Breast epithelium (tissue), 4 donors: ENCODE measurements around the gene C3orf85. TPM values are rescaled to one million over a fixed set of nuclear protein-coding genes. Genes with fewer than 3 reads are reported as not detected.
"Not testable (repeated sequence)": the region's sequence is repeated elsewhere in the genome, so short reads cannot be mapped to it uniquely, and the experiment has no call there.

ENCODE experiments used
- DNase-seq, 2 donors: peaks; one replicate each; pipeline ENCODE4 v3.0.0-alpha.2; 2019; ENCODE audit warnings: low spot score in 2 of 2
- H3K27ac ChIP-seq, 2 donors: fragments of 200-600 bp; sonication (generic) in 1 of 2; one replicate each; pipeline ENCODE4 v1.5.1; 2016 to 2019; ENCODE audit warnings: mild to moderate bottlenecking in 1 of 2
- H3K27me3 ChIP-seq, 2 donors: fragments of 200-600 bp; sonication (generic) in 1 of 2; one replicate each; pipeline versions ENCODE4 v1.5.1 to v1.6.0; 2017 to 2019; ENCODE audit warnings: control low read depth in 1 of 2, mild to moderate bottlenecking in 1 of 2
- H3K36me3 ChIP-seq: fragments of 200-600 bp; one replicate; pipeline ENCODE4 v1.5.1; 2019
- H3K4me1 ChIP-seq, 2 donors: fragments of 200-600 bp; sonication (generic); one replicate each; pipeline ENCODE4 v1.5.1; 2016 to 2019; ENCODE audit warnings: control low read depth in 1 of 2
- H3K4me3 ChIP-seq, 3 donors: fragments of 200-600 bp; sonication (generic); 1 replicate in 2 of 3; 2 replicates in 1 of 3; pipeline ENCODE4 v1.5.1; 2016 to 2019; ENCODE audit warnings: mild to moderate bottlenecking in 3 of 3, moderate library complexity in 2 of 3
- H3K9me3 ChIP-seq, 2 donors: fragments of 200-600 bp; sonication (generic) in 1 of 2; one replicate each; pipeline ENCODE4 v1.5.1; 2016 to 2019; ENCODE audit warnings: control low read depth in 1 of 2
- POLR2A ChIP-seq: fragments of 450-650 bp; IDR thresholded peaks from one replicate; pipeline ENCODE4 v1.6.1; 2016; ENCODE audit warnings: antibody characterized with exemption, mild to moderate bottlenecking, moderate library complexity
- POLR2AphosphoS5 ChIP-seq, 3 donors: sonication (generic); formaldehyde crosslinking; IDR thresholded peaks; one replicate each; pipeline ENCODE4 v1.6.1; 2017; ENCODE audit warnings: antibody characterized with exemption in 3 of 3
- intact Hi-C: fragments of 100-400 bp; cut with DNase I; formaldehyde crosslinking; loops from one replicate; pipeline ENCODE4 v1.15.1; 2023; ENCODE audit warnings: low total_unique reads
- total RNA-seq, 3 donors: library from RNA; depleted of rRNA; stranded (reverse); fragments of >200 nt; gene quantifications; one replicate each; pipeline ENCODE4 v1.1.0, GENCODE V29; 2016
- TF ChIP-seq, protein P1 (sequence below), 3 donors: fragments of 450-650 bp; IDR thresholded peaks; one replicate each; pipeline ENCODE4 v1.5.1; 2016 to 2017; ENCODE audit warnings: antibody characterized with exemption in 3 of 3, mild to moderate bottlenecking in 3 of 3, moderate library complexity in 3 of 3

The C3orf85 gene
- total RNA-seq, 3 donors from 2014 or later: not detected

DNA sequence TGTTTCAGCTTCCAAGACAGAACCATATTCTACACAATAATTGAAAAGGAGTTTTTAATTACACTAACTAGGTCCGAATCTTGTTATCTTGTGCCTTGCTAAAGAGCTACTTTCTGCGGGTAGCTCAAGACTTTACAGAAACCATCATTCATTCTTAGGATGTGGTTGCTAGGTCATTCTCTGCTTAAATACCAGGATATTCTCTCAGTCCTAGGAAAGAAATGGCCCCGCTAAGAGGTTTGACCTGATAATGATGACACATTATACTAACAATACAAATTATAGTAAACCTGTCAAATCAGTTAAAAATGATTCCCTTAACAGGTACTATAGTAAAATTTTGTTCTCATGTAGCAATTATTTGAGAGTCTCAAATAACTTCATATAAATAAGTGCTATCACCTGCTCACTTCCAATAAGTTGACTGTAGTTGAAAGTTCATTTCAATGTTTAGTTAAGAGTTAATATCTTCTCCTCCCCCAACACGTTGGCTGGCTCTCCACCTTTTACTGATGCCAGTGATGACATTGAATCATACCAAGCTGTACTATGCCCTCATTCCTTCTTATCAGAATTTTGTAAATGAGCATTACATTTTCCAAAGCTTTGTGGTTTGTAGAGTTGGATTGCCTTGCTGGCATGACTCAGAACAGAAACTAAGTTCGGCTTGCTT lies 3.6 kb upstream of the C3orf85 start:
- no peaks in the 10 kb centered on the region for H3K9me3 ChIP-seq
- H3K4me3 ChIP-seq: no peak overlapping the region
- TF ChIP-seq POLR2AphosphoS5 (IDR thresholded peaks at IDR 0.05) (no peak), POLR2A (no peak)
- TF ChIP-seq, protein P1, sequence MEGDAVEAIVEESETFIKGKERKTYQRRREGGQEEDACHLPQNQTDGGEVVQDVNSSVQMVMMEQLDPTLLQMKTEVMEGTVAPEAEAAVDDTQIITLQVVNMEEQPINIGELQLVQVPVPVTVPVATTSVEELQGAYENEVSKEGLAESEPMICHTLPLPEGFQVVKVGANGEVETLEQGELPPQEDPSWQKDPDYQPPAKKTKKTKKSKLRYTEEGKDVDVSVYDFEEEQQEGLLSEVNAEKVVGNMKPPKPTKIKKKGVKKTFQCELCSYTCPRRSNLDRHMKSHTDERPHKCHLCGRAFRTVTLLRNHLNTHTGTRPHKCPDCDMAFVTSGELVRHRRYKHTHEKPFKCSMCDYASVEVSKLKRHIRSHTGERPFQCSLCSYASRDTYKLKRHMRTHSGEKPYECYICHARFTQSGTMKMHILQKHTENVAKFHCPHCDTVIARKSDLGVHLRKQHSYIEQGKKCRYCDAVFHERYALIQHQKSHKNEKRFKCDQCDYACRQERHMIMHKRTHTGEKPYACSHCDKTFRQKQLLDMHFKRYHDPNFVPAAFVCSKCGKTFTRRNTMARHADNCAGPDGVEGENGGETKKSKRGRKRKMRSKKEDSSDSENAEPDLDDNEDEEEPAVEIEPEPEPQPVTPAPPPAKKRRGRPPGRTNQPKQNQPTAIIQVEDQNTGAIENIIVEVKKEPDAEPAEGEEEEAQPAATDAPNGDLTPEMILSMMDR (IDR thresholded peaks at IDR 0.05): no peak
- intact Hi-C loops: no loop called here
- H3K27ac ChIP-seq: no peak overlapping the region
- DNase-seq: no peak
- H3K27me3 ChIP-seq: no peaks in the 10 kb centered on the region
- H3K4me1 ChIP-seq: no peaks in the 10 kb centered on the region
- no peaks in the 10 kb centered on the region for H3K36me3 ChIP-seq

DNA sequence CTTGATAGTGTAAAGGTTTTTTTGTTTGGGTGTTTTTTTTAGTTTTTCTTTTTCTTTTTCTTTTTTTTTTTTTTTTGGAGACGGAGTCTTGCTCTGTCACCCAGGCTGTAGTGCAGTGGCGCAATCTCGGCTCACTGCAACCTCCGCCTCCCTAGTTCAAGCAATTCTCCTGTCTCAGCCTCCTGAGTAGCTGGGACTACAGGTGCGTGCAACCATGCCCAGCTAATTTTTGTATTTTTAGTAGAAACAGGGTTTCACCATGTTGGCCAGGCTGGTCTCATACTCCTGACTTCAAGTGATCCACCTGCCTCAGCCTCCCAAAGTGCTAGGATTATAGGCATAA lies 3.1 kb upstream of the C3orf85 start:
- H3K27me3 ChIP-seq, DNase-seq, H3K4me3 ChIP-seq, H3K27ac ChIP-seq, H3K9me3 ChIP-seq, H3K36me3 ChIP-seq, intact Hi-C loops, H3K4me1 ChIP-seq: not testable (repeated sequence)

DNA sequence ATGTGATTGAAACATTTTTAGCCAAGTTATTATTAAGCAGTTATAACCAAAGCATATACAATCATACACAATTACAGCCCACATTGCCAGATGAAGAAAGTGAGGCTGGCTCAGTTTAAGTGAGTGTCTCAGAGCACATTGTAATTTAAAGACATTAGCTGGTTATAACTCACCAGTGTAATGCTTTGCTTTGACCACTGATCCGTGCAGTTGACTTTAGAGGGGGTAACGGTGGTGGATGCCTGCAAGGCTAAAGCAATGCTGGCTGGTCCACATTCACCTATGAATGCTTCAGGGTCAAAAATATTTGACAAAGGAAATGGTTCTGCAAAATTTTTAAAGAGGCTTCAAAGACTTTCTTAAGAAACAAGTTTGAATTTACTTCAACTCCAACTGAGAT lies 1.2 kb downstream of the C3orf85 start:
- no peak for DNase-seq
- Histone ChIP-seq H3K4me3 (no peak overlapping the region), H3K9me3 (no peaks in the 10 kb centered on the region), H3K4me1 (no peaks in the 10 kb centered on the region), H3K27ac (no peak overlapping the region), H3K36me3 (no peaks in the 10 kb centered on the region), H3K27me3 (no peaks in the 10 kb centered on the region)
- TF ChIP-seq POLR2A: no peak
- no peak for TF ChIP-seq POLR2AphosphoS5 (IDR thresholded peaks at IDR 0.05)
- TF ChIP-seq, protein P1 (IDR thresholded peaks at IDR 0.05): no peak
- intact Hi-C loops: no loop called here

DNA sequence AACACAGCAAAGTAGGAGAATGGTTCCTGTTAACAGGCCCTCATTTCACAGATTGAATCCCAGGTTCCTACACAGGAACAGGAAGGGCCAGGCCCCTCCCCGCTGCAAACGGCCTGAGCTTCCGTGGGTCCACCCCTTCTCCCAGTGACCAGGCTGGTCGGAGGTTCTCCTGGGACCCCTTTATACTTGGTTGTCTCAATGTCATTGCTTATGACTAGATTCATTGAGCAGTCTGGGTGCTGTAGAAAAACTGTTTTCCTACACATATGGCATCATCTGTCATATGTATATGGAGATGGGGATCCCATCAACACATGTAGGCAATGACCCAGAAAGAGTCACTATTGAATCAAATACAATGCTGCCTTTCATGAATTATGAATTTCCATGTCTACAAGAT lies 3.8 kb downstream of the C3orf85 start:
- Histone ChIP-seq H3K4me1 (no peaks in the 10 kb centered on the region), H3K9me3 (no peaks in the 10 kb centered on the region), H3K4me3 (no peak overlapping the region), H3K27ac (no peak overlapping the region), H3K36me3 (no peaks in the 10 kb centered on the region), H3K27me3 (no peaks in the 10 kb centered on the region)
- no peak for DNase-seq
- intact Hi-C loops: no loop called here
- no peak for TF ChIP-seq POLR2AphosphoS5 (IDR thresholded peaks at IDR 0.05)
- no peak for TF ChIP-seq POLR2A
- TF ChIP-seq, protein P1 (IDR thresholded peaks at IDR 0.05): no peak

DNA sequence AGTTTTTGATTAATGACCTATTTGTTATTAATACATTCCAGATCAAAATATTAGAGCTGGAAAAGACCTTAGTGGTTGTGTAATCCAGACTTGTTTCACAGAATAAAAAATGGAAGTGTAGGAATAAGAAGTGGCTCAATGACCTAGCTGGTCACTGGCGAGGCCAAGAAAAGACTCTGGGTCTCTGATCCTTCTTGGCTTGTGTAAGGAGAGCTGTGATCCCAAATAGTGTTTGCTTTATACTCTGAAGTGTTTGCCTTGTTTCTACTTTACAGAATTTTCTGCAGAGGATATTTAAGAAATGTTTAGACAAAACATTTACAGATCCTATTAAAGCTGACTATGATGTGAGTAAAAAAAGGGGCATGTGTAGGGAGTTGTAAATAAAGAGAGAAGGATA lies 7.1 kb downstream of the C3orf85 start:
- intact Hi-C loops: no loop called here
- Histone ChIP-seq H3K4me3 (no peak overlapping the region), H3K4me1 (no peaks in the 10 kb centered on the region), H3K9me3 (peaks cover 0 to 5% of the 10 kb centered on the region in 2 donors), H3K36me3 (no peaks in the 10 kb centered on the region), H3K27me3 (no peaks in the 10 kb centered on the region), H3K27ac (no peak overlapping the region)
- no peak for DNase-seq
- no peak for TF ChIP-seq POLR2A
- TF ChIP-seq, protein P1 (IDR thresholded peaks at IDR 0.05): no peak
- TF ChIP-seq POLR2AphosphoS5 (IDR thresholded peaks at IDR 0.05): no peak

DNA sequence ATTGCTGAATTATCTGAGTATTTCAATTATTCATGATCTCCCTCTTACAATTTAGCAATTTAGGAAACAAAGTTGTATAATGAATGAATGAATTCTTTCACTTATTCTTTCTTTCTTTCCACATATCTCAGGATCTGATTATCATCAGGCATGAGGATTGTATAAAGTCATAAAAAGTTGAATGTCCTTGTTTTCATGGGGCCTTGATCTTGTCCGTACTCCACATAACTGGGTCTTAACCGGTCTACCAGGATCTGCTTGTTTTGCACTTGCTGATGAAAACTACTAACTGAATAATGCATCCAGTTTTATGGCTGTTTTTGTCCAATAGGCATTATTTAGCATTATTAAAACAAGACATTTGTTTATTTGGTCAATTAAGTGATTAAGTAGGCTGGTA lies 12.6 kb downstream of the C3orf85 start:
- Histone ChIP-seq H3K27ac (no peak overlapping the region), H3K9me3 (peaks cover 0 to 5% of the 10 kb centered on the region in 2 donors), H3K27me3 (no peaks in the 10 kb centered on the region), H3K36me3 (no peaks in the 10 kb centered on the region), H3K4me1 (no peaks in the 10 kb centered on the region), H3K4me3 (no peak overlapping the region)
- TF ChIP-seq POLR2A (no peak), POLR2AphosphoS5 (IDR thresholded peaks at IDR 0.05) (no peak)
- TF ChIP-seq, protein P1 (IDR thresholded peaks at IDR 0.05): no peak
- intact Hi-C loops: no loop called here
- no peak for DNase-seq
